Lung (tissue), 12 donors: ENCODE results near the gene LLGL1. TPM values are rescaled to one million over a fixed set of nuclear protein-coding genes. Genes with fewer than 3 reads are reported as not detected.

Experiments
- ATAC-seq: fragments of 200-7000 bp; cut with Tn5 transposase; one replicate; pipeline ENCODE4 v1.9.1; 2020; ENCODE audit warnings: moderate number of reproducible peaks; ENCODE audit not compliant: insufficient read depth, low FRiP score
- DNase-seq, 3 donors: peaks; one replicate each; pipeline ENCODE4 v3.0.0-alpha.2; 2013 to 2017
- H3K27ac ChIP-seq, 2 donors: one replicate each; pipeline ENCODE4 v1.5.1; 2013; ENCODE audit warnings: mild to moderate bottlenecking in 2 of 2, moderate library complexity in 2 of 2, control low read depth in 1 of 2, inconsistent platforms in 1 of 2, low read depth in 1 of 2, low read length in 1 of 2
- H3K27me3 ChIP-seq, 3 donors: one replicate each; pipeline ENCODE4 v1.5.1; 2013; ENCODE audit warnings: low read length in 2 of 3; ENCODE audit not compliant: control insufficient read depth in 3 of 3, insufficient read depth in 3 of 3
- H3K36me3 ChIP-seq, 4 donors: one replicate each; pipeline ENCODE4 v1.5.1; 2013; ENCODE audit warnings: low read length in 4 of 4, mild to moderate bottlenecking in 1 of 4, moderate library complexity in 1 of 4; ENCODE audit not compliant: control insufficient read depth in 4 of 4, insufficient read depth in 4 of 4
- H3K4me1 ChIP-seq, 5 donors: one replicate each; pipeline ENCODE4 v1.5.1; 2013; ENCODE audit warnings: low read length in 5 of 5, mild to moderate bottlenecking in 2 of 5, moderate library complexity in 1 of 5; ENCODE audit not compliant: control insufficient read depth in 5 of 5, insufficient read depth in 5 of 5
- H3K4me3 ChIP-seq: one replicate; pipeline ENCODE4 v1.5.1; 2013; ENCODE audit warnings: mild to moderate bottlenecking, control low read depth, moderate library complexity
- H3K9ac ChIP-seq, 2 donors: one replicate each; pipeline ENCODE4 v1.5.1; 2013; ENCODE audit warnings: low read length in 2 of 2, control low read depth in 1 of 2; ENCODE audit not compliant: insufficient read depth in 1 of 2
- H3K9me3 ChIP-seq, 4 donors: one replicate each; pipeline ENCODE4 v1.5.1; 2013; ENCODE audit warnings: low read length in 3 of 4, mild to moderate bottlenecking in 1 of 4, moderate library complexity in 1 of 4; ENCODE audit not compliant: control insufficient read depth in 4 of 4, insufficient read depth in 3 of 4
- CTCF ChIP-seq: IDR thresholded peaks from 2 replicates; pipeline ENCODE4 v1.5.1; 2012; ENCODE audit warnings: mild to moderate bottlenecking; ENCODE audit errors: control extremely low read depth, extremely low read depth
- WGBS, 2 donors: extraction: QIAGEN DNeasy Blood & Tissue Kit; methylation state at CpG; one replicate each; pipeline ENCODE4 v1.1.7; 2013; 5-methylcytosine and 5-hydroxymethylcytosine counted together
- polyA plus RNA-seq, 2 donors: library from polyadenylated mRNA; stranded (reverse); fragments of 200-250 nt; gene quantifications; one replicate each; pipeline ENCODE4 v1.2.1, GENCODE V29; 2013
- total RNA-seq, 2 donors: library from RNA; depleted of rRNA in 1 of 2; stranded (reverse); fragments of >200 nt in 1 of 2; gene quantifications; one replicate each; pipeline ENCODE4 v1.2.1, GENCODE V29; 2014 to 2021
- donor health status: control.
- donor health status: control.
- donor health status: Bipolar disorder and iron deficiency.
- donor health status: healthy.
- donor health status: DM: yes; HTN: yes; CAD: no.

Gene LLGL1
- total and polyA plus RNA-seq, 4 donors = 7.1 to 21.8 (median 12.1) TPM

GRCh38 chr17:18177722-18178121, 47.7 kb upstream of the LLGL1 start:
- Histone ChIP-seq H3K4me3 (no peak overlapping the region), H3K9me3 (no peaks in the 10 kb centered on the region), H3K27ac (no peak overlapping the region), H3K36me3 (no peaks in the 10 kb centered on the region), H3K27me3 (no peaks in the 10 kb centered on the region), H3K4me1 (peaks cover 0 to 9% (median 0%) of the 10 kb centered on the region in 5 donors), H3K9ac (no peak overlapping the region)
- ATAC-seq (no peak), DNase-seq (no peak)
- no peak for TF ChIP-seq CTCF
- WGBS, 2 donors = 95% methylated on average over 8 of the region's 8 CpGs

- ATAC-seq (no peak), DNase-seq (peak in 1 of 3 donors; percentile 35)
- WGBS, 2 donors = 71 to 86% methylated on average over 1 of the region's 1 CpG
- Histone ChIP-seq H3K9me3 (no peaks in the 10 kb centered on the region), H3K4me3 (no peak overlapping the region), H3K27ac (no peak overlapping the region), H3K36me3 (no peaks in the 10 kb centered on the region), H3K9ac (no peak overlapping the region), H3K4me1 (peaks cover 0 to 9% (median 0%) of the 10 kb centered on the region in 5 donors), H3K27me3 (no peaks in the 10 kb centered on the region)
- TF ChIP-seq CTCF = no peak
Measured at GRCh38 chr17:18179196-18179595, 46.2 kb upstream of the LLGL1 start.

DNA sequence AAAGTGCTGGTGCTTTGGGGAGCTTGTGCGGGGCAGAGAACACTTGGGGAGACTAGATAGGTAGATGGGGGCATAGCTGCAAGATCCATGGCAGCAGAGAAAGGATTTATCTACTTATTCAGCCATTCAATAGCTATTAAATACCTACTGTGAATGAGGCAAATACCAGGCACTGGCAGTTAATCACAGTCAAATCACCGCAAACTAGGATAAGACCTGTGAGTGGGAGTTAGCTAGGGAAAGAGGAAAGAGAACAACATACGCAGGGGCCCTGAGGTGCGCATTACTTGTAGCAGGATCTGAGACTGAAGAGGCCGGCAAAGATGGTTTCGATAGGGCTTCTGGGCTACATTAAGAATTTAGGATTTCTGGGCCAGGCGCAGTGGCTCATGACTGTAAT, 45.6 kb upstream of the LLGL1 start:
- 95 to 98% methylated on average over 7 of the region's 7 CpGs for WGBS, 2 donors
- H3K27ac ChIP-seq = no peak overlapping the region
- ATAC-seq (no peak), DNase-seq (no peak)
- H3K4me3 ChIP-seq = no peak overlapping the region
- H3K36me3 ChIP-seq = no peaks in the 10 kb centered on the region
- TF ChIP-seq CTCF = no peak
- no peaks in the 10 kb centered on the region for H3K9me3 ChIP-seq
- peaks cover 0 to 13% (median 0%) of the 10 kb centered on the region in 5 donors for H3K4me1 ChIP-seq
- H3K27me3 ChIP-seq = no peaks in the 10 kb centered on the region
- H3K9ac ChIP-seq = no peak overlapping the region

DNA sequence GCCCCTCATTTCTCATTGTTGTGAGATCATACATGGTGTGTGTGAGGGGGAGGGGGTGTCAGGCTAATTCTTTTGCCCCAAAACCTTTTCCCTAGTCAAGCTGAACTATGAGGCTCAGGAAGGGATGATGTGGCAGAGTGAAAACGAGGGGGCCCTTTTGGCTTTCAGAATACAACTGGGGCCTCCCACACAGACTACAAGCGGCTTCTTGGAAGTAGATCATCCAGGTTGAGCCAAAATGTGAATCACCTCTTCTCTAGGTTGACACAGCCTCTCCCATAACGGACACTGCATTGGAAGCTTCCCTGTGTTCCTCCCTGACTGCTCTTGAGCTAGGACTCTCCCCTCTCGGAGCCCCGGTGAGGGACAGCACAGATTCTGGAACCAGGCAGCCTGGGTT, 44.1 kb upstream of the LLGL1 start:
- Histone ChIP-seq H3K27ac (peak overlapping the region in 1 of 2 donors; percentile 98), H3K27me3 (no peaks in the 10 kb centered on the region), H3K9ac (no peak overlapping the region), H3K36me3 (peaks cover 0 to 2% (median 0%) of the 10 kb centered on the region in 4 donors), H3K4me3 (no peak overlapping the region), H3K4me1 (peaks cover 3 to 27% (median 8%) of the 10 kb centered on the region in 5 donors), H3K9me3 (no peaks in the 10 kb centered on the region)
- ATAC-seq = no peak
- no peak for TF ChIP-seq CTCF
- no peak for DNase-seq
- WGBS, 2 donors = 85 to 94% methylated on average over 5 of the region's 5 CpGs
